Stimulated activated CD8-positive, alpha-beta memory T cell treated with anti-CD3 and anti-CD28 coated beads, Interleukin-2, amount 100 ng/mL, for 48 hours (primary cell): Measurements from ENCODE around the gene DCT.
A peak's percentile ranks its signal among the peaks of the same experiment; 100 is the strongest.
"Not testable (repeated sequence)": the region's sequence is repeated elsewhere in the genome, so short reads cannot be mapped to it uniquely, and the experiment has no call there.

Experiments
- DNase-seq, 2 donors: peaks; one replicate each; pipeline ENCODE4 v3.0.0-alpha.2; 2020; ENCODE audit warnings: low read depth in 2 of 2

Gene DCT

DNA sequence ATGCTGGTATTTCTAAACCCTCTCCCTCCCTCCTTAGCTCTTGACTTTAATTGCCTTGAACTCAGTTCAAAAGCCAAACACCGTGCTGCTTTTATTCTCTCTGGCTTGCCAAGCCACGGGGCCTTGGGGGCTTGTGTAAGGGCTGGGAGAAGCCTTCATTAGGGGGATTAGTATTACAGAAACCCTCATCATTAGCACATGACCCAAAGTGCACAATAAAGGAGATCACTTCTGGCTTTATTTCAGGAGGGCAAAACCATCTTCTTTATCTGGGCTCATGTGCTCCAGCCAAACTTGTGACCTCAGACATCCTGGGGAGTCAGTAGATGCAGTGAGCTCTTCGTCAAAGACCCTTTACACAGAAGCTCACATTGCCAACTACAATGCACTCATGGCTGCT is at the start of gene DCT:
Gene DCT (minus strand): TSS at position 67 of the 400 bp plus-strand sequence. CDS start 427 bp downstream, outside the sequence.
- DNase-seq, result no peak

DNA sequence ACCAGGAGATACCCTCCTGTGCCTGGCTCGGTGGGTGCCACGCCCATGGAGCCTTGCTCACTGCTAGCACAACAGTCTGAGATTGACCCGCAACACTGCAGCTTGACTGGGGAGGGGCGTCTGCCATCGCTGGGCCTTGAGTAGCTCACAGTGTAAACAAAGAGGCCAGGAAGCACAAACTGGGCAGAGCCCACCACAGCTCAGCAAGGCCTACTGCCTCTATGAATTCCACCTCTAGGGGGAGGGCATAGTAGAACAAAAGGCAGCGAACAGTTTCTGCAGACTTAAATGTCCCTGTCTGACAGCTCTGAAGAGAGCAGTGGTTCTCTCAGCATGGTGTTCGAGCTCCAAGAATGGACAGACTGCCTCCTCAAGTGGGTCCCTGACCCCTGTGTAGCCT is 47.5 kb upstream of the DCT start:
- DNase-seq, result not testable (repeated sequence)

DNA sequence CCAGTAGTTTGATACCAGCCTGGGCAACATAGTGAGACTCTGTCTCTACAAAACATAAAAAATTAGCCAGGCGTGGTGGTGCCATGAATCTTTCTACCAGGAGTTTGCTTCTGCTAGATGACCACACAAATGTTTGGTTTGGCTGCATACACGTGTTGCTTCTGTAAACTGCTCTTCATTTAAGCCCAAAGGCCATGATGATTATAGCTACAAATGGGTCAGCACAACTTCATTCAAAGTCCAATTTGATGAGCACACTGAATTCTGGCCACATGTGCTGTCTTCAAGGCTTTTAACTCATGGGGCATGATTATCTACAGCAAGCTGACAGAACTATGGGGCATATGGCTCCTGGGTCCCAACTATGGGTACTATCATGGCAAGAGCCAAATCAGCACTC is 46.3 kb upstream of the DCT start:
- no peak for DNase-seq

- no peak for DNase-seq
These were observed 44.9 kb upstream of the DCT start for GRCh38 chr13:94524407-94524806.

- no peak for DNase-seq
These were observed 40.5 kb upstream of the DCT start for GRCh38 chr13:94520001-94520400.

DNA sequence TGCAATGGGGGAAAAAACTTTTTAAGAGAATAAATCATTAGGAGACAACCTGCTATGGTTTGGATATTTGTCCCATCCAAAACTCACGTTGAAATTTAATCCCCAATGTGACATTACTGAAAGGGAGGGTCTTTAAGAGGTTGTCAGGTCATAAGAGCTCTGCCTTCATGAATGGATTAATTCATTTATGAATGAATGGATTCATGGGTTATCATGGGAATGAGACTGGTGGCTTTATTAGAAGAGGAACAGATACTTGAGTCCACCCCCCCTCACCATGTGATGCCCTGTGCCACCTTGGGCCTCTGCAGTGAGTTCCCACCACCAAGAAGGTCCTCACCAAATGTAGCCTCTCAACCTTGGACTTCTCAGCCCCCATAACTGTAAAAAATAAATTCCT is 37.0 kb upstream of the DCT start:
- no peak for DNase-seq

DNA sequence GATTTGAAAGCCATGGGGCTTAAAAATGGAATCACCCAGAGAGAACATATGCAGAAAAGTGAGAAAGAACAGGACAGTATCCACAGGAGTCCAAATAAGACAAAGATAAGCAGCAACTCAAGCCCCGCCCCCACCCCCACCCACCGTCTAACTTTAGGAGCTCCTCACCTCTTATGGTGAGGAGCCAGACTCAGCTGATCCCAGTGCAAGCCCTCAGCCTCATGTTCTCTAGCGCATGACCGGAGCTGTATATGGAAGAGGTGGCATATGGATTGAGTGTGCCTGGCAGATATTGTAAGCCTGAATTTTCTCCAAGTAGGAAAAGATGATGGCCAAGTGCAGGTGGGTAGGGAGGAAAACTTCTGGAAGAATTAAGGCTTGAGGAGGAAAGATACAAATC is 36.4 kb upstream of the DCT start:
- DNase-seq, result no peak

DNA sequence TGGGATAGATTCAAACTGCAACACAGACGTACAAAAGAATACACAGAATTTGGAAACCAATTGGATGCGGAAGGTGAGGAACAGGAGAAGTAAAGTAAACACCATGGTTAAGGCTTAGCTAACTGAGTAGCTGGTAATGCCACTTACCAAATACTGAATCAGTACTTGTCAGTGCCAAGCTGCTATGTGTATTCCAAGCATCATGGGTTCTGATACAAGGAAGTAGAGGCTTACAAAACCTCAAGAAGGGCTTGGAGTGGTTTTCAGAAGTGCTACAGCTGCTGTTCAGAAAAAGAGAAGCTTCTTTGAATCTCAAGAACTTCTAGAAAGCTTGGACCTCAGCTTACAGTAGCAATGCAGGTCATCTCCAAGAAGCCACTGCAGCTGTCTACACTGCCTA is 35.9 kb upstream of the DCT start:
- DNase-seq, result no peak

DNA sequence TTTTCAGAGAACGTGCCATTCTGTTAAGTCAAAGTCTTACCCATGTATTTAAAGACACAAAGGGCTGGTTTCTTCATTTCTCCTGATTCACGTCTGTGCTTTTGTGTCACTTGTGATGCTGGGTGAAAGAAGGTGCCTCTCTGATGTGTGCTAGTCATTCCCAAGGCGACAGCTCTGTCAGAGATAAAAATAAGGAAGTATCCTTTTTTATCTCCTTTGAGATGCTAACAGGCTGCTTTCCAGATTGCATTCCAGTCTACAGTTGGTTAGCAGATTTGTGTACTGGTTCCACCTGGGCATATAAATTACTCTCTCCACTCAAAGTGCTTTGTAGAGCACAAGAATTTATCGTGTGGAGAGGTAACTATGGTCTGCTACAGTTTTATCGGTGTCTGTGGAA is 33.5 kb upstream of the DCT start:
- DNase-seq, result no peak

GRCh38 chr13:94505730-94506129 is 26.2 kb upstream of the DCT start:
- no peak for DNase-seq

DNA sequence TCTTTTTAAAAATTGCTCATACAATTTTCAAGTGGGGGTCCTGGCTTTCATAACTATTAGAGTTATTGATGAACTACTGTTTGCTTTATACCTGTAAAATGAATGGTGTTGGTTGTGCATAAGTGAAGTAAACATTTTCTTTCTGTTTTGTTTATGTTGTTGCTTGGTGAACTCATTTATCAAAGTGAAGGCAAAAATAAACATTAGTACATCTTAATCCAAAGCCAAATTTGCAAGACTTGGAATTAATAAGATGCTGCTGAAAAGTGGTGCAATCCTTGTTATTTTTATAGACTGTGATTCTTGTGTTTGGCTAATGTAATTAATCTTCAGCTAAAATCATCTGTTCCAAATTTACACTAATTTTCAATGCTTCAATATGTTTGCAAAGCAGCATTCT is 24.4 kb upstream of the DCT start:
- DNase-seq, result no peak

GRCh38 chr13:94498831-94499230 is 19.3 kb upstream of the DCT start:
- DNase-seq, result not testable (repeated sequence)

- no peak for DNase-seq
These were observed 16.3 kb upstream of the DCT start for GRCh38 chr13:94495806-94496205.

GRCh38 chr13:94494026-94494425 is 14.5 kb upstream of the DCT start:
- no peak for DNase-seq

DNA sequence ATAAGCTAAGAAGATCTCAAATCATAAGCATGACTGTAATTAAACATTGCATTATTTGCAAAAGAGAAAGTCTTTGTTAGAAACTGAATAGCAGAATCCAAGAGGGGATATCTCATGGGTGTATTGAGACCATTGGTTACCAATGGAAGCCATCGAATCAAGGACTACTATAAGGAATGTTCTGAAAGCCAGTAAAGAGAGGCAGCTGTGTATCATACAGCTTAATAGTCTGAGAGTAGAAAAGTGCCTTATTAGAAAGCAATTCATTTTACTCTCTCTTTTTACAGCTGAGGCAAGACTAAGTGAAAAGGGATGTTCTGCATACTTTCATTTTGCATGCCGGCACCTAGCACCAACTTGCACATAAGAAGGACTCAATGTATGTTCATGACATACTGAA is 7.6 kb upstream of the DCT start:
- no peak for DNase-seq

DNA sequence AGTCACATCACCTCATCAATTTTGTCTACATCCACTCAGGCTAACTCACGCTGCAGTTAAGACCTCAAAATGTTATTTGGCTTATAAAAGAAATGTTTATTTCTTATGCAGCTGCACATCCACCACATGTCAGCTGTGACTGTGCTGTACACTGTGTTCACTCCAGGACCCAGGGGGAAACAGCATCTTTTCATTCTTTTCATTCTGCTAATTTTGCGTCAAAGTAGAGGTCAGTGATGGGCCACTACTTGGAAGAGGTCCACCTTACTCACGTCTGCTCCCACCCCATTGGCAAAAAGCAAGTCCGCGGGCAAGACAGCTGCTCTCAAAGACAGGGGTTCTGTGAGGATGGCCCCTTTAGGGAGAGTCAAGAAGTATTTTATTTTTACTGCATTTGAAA is 4.5 kb upstream of the DCT start:
- DNase-seq, result no peak

DNA sequence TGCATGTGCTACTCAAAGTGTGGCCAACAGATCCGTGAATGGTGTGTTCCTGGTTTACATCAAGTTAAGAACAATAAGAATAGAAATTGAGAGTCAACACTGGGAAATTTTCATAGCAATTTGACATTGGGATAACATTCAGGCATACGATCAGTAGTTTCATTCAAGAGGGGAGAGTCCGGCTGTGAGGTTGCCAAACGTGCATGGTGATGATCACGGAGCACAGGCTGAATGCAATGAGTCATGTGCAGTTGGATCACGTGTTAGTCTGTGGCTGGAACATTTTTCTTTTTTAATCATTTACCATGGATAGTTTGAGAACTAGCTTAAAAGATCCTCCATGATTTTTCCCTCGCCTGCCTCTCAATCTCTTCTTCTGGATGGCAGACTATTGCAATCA is 2.5 kb upstream of the DCT start:
- DNase-seq, result no peak

GRCh38 chr13:94480672-94481145 is 1.2 kb upstream of the DCT start:
- no peak for DNase-seq

GRCh38 chr13:94478913-94479312 is 569 bp downstream of the DCT start:
- no peak for DNase-seq

DNA sequence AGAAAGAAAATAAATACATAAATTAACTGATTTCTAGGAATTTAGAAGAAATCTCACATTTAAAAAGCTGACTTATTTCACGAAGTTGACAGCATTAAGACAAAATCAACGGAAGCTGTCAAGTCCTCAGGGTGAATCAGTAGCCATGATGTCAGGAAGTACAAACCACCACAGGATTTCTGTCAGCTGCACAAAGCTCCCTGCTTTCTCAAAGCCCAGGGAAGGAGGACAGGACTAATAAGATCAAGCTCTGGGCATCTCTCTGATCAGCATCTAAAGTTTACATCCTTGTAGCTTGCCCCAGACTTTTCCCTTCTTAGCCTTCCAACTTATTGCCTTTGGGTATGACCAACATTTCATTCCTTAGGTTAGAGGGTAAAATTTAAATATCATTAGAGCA is 9.4 kb downstream of the DCT start:
- no peak for DNase-seq

GRCh38 chr13:94464771-94465170 is 14.7 kb downstream of the DCT start:
- DNase-seq, result peak in 1 of 2 donors; percentile 30

GRCh38 chr13:94462670-94463069 is 16.8 kb downstream of the DCT start:
- no peak for DNase-seq

GRCh38 chr13:94459116-94459515 is 20.4 kb downstream of the DCT start:
- no peak for DNase-seq

GRCh38 chr13:94455414-94455813 is 24.1 kb downstream of the DCT start:
- DNase-seq, result no peak

DNA sequence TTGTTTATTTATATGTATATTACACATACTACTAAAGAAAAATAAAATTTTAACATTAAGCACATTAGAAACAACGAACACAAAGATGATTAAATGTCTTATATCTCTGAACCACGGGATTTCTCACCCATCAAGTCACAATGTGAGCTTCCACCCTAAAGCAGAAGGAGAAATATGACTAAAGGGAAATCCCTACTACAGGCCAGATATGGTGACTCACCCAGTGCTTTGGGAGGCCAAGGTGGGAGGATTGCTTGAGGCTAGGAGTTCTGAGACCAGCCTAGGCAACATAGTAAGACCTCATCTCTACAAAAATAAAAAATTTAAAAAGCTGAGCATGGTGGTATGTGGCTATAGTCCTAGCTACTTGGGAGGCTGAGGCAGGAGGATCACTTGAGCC is 24.6 kb downstream of the DCT start:
- DNase-seq, result no peak
